HEK293 (cell line): ENCODE data around the gene ZNF200.

Experiments
- BCL11A ChIP-seq: fragments of 450-650 bp; formaldehyde crosslinking; IDR thresholded peaks from 2 replicates; pipeline ENCODE4 v1.5.1; 2016; ENCODE audit warnings: low read depth, missing biosample characterization, missing genetic modification characterization
- GLIS1 ChIP-seq: fragments of 450-650 bp; formaldehyde crosslinking; IDR thresholded peaks from 2 replicates; pipeline ENCODE4 v1.5.1; 2016; ENCODE audit warnings: missing biosample characterization, missing genetic modification characterization
- GLIS2 ChIP-seq: fragments of 450-650 bp; formaldehyde crosslinking; IDR thresholded peaks from 2 replicates; pipeline ENCODE4 v1.5.1; 2016; ENCODE audit warnings: missing biosample characterization, missing genetic modification characterization
- MEIS1 ChIP-seq: sonication (generic); formaldehyde crosslinking; IDR thresholded peaks from 2 replicates; pipeline ENCODE4 v1.8.1; 2022; ENCODE audit warnings: missing genetic modification reagents, mild to moderate bottlenecking, borderline replicate concordance
- RBAK ChIP-seq: fragments of 450-650 bp; formaldehyde crosslinking; IDR thresholded peaks from 2 replicates; pipeline ENCODE4 v1.5.1; 2016; ENCODE audit warnings: missing biosample characterization, missing genetic modification characterization
- WT1 ChIP-seq: fragments of 450-650 bp; formaldehyde crosslinking; IDR thresholded peaks from 2 replicates; pipeline ENCODE4 v1.5.1; 2016; ENCODE audit warnings: missing biosample characterization, missing genetic modification characterization
- ZBTB26 ChIP-seq: fragments of 450-650 bp; formaldehyde crosslinking; optimal IDR thresholded peaks from 2 replicates; pipeline ENCODE3; 2016; ENCODE audit warnings: missing biosample characterization, mild to moderate bottlenecking, missing genetic modification characterization
- ZFP41 ChIP-seq: fragments of 450-650 bp; formaldehyde crosslinking; IDR thresholded peaks from 2 replicates; pipeline ENCODE4 v1.5.1; 2016; ENCODE audit warnings: missing biosample characterization, missing genetic modification characterization, borderline replicate concordance
- ZFP69B ChIP-seq: fragments of 450-650 bp; formaldehyde crosslinking; IDR thresholded peaks from 2 replicates; pipeline ENCODE4 v1.5.1; 2016; ENCODE audit warnings: missing biosample characterization, missing genetic modification characterization
- ZNF169 ChIP-seq: fragments of 450-650 bp; formaldehyde crosslinking; IDR thresholded peaks from 2 replicates; pipeline ENCODE4 v1.5.1; 2016; ENCODE audit warnings: missing biosample characterization, missing genetic modification characterization
- ZNF214 ChIP-seq: fragments of 450-650 bp; formaldehyde crosslinking; IDR thresholded peaks from 2 replicates; pipeline ENCODE4 v1.5.1; 2017; ENCODE audit warnings: missing biosample characterization, mild to moderate bottlenecking, missing genetic modification characterization, borderline replicate concordance
- ZNF221 ChIP-seq: fragments of 450-650 bp; formaldehyde crosslinking; IDR thresholded peaks from 2 replicates; pipeline ENCODE4 v1.5.1; 2017; ENCODE audit warnings: missing biosample characterization, missing genetic modification characterization, borderline replicate concordance
- ZNF24 ChIP-seq: fragments of 450-650 bp; formaldehyde crosslinking; IDR thresholded peaks from 2 replicates; pipeline ENCODE4 v1.5.1; 2016; ENCODE audit warnings: missing biosample characterization, missing genetic modification characterization
- ZNF292 ChIP-seq: fragments of 450-650 bp; formaldehyde crosslinking; IDR thresholded peaks from 2 replicates; pipeline ENCODE4 v1.5.1; 2016; ENCODE audit warnings: low read depth, missing biosample characterization, missing genetic modification characterization, borderline replicate concordance
- ZNF473 ChIP-seq: fragments of 450-650 bp; formaldehyde crosslinking; IDR thresholded peaks from 2 replicates; pipeline ENCODE4 v1.5.1; 2017; ENCODE audit warnings: missing biosample characterization, missing genetic modification characterization
- ZNF518A ChIP-seq: fragments of 450-650 bp; formaldehyde crosslinking; conservative IDR thresholded peaks from 2 replicates; pipeline ENCODE4 v1.5.1; 2016; ENCODE audit warnings: low read depth, missing biosample characterization, missing genetic modification characterization
- ZNF521 ChIP-seq: fragments of 450-650 bp; formaldehyde crosslinking; IDR thresholded peaks from 2 replicates; pipeline ENCODE4 v1.5.1; 2017; ENCODE audit warnings: missing biosample characterization, mild to moderate bottlenecking, missing genetic modification characterization
- ZNF561 ChIP-seq: fragments of 450-650 bp; IDR thresholded peaks from 2 replicates; pipeline ENCODE4 v1.5.1; 2018; ENCODE audit warnings: missing biosample characterization, missing genetic modification characterization, borderline replicate concordance
- ZNF623 ChIP-seq: fragments of 450-650 bp; formaldehyde crosslinking; IDR thresholded peaks from 2 replicates; pipeline ENCODE4 v1.5.1; 2016; ENCODE audit warnings: missing biosample characterization, missing genetic modification characterization
- ZNF837 ChIP-seq: fragments of 450-650 bp; formaldehyde crosslinking; IDR thresholded peaks from 2 replicates; pipeline ENCODE4 v1.5.1; 2016; ENCODE audit warnings: missing biosample characterization, missing genetic modification characterization
- ZSCAN4 ChIP-seq: fragments of 450-650 bp; formaldehyde crosslinking; IDR thresholded peaks from 2 replicates; pipeline ENCODE4 v1.5.1; 2017; ENCODE audit warnings: missing biosample characterization, missing genetic modification characterization
- TF ChIP-seq, protein P1 (sequence below): fragments of 450-650 bp; formaldehyde crosslinking; IDR thresholded peaks from 2 replicates; pipeline ENCODE4 v1.5.1; 2016; ENCODE audit warnings: missing biosample characterization, missing genetic modification characterization
- TF ChIP-seq, protein P2 (sequence below): fragments of 450-650 bp; formaldehyde crosslinking; IDR thresholded peaks from 2 replicates; pipeline ENCODE4 v1.5.1; 2016; ENCODE audit warnings: missing biosample characterization, missing genetic modification characterization, borderline replicate concordance
- TF ChIP-seq, protein P3 (sequence below): fragments of 450-650 bp; formaldehyde crosslinking; IDR thresholded peaks from 2 replicates; pipeline ENCODE4 v1.5.1; 2017; ENCODE audit warnings: missing biosample characterization, missing genetic modification characterization

Gene ZNF200

GRCh38 chr16:3187798-3188674 is 46.9 kb downstream of the ZNF200 start, which contains the start of gene OR1F1 (continued):
- TF ChIP-seq ZNF518A (tag by site-specific recombination) (no peak; the same call in 1 of the 2 replicates), ZNF214 (tag by site-specific recombination) (no peak), GLIS1 (tag by site-specific recombination) (peak; percentile 89), ZFP41 (tag by site-specific recombination) (no peak), GLIS2 (tag by site-specific recombination) (peak; percentile 9; the same call in 1 of the 2 replicates), ZNF561 (tag by site-specific recombination) (peak; percentile 97), ZFP69B (tag by site-specific recombination) (peak; percentile 83), RBAK (tag by site-specific recombination) (no peak), WT1 (0 out of 2 replicates have a peak, but pooled peaks have one; percentile 23), ZNF623 (tag by site-specific recombination) (peak; percentile 41), ZNF24 (tag by site-specific recombination) (peak; percentile 89; the same call in 1 of the 2 replicates), ZNF837 (tag by site-specific recombination) (no peak), BCL11A (tag by site-specific recombination) (peak; percentile 56; the same call in 1 of the 2 replicates), ZNF292 (tag by site-specific recombination) (no peak), ZNF169 (tag by site-specific recombination) (no peak), ZNF521 (tag by site-specific recombination) (no peak), ZSCAN4 (tag by site-specific recombination) (peak; percentile 36; the same call in 1 of the 2 replicates), ZNF221 (no peak), ZNF473 (no peak), MEIS1 (no peak), ZBTB26 (peak; percentile 42)
- TF ChIP-seq, protein P1, sequence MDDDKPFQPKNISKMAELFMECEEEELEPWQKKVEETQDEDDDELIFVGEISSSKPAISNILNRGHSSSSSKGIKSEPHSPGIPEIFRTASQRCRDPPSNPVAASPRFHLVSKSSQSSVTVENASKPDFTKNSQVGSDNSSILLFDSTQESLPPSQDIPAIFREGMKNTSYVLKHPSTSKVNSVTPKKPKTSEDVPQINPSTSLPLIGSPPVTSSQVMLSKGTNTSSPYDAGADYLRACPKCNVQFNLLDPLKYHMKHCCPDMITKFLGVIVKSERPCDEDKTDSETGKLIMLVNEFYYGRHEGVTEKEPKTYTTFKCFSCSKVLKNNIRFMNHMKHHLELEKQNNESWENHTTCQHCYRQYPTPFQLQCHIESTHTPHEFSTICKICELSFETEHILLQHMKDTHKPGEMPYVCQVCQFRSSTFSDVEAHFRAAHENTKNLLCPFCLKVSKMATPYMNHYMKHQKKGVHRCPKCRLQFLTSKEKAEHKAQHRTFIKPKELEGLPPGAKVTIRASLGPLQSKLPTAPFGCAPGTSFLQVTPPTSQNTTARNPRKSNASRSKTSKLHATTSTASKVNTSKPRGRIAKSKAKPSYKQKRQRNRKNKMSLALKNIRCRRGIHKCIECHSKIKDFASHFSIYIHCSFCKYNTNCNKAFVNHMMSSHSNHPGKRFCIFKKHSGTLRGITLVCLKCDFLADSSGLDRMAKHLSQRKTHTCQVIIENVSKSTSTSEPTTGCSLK (tag by site-specific recombination) = no peak
- TF ChIP-seq, protein P2, sequence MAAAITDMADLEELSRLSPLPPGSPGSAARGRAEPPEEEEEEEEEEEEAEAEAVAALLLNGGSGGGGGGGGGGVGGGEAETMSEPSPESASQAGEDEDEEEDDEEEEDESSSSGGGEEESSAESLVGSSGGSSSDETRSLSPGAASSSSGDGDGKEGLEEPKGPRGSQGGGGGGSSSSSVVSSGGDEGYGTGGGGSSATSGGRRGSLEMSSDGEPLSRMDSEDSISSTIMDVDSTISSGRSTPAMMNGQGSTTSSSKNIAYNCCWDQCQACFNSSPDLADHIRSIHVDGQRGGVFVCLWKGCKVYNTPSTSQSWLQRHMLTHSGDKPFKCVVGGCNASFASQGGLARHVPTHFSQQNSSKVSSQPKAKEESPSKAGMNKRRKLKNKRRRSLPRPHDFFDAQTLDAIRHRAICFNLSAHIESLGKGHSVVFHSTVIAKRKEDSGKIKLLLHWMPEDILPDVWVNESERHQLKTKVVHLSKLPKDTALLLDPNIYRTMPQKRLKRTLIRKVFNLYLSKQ (tag by site-specific recombination) = no peak
- TF ChIP-seq, protein P3, sequence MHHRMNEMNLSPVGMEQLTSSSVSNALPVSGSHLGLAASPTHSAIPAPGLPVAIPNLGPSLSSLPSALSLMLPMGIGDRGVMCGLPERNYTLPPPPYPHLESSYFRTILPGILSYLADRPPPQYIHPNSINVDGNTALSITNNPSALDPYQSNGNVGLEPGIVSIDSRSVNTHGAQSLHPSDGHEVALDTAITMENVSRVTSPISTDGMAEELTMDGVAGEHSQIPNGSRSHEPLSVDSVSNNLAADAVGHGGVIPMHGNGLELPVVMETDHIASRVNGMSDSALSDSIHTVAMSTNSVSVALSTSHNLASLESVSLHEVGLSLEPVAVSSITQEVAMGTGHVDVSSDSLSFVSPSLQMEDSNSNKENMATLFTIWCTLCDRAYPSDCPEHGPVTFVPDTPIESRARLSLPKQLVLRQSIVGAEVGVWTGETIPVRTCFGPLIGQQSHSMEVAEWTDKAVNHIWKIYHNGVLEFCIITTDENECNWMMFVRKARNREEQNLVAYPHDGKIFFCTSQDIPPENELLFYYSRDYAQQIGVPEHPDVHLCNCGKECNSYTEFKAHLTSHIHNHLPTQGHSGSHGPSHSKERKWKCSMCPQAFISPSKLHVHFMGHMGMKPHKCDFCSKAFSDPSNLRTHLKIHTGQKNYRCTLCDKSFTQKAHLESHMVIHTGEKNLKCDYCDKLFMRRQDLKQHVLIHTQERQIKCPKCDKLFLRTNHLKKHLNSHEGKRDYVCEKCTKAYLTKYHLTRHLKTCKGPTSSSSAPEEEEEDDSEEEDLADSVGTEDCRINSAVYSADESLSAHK (tag by site-specific recombination) = no peak
